Thyroid gland (tissue), 4 donors: ENCODE data around the gene CDH23.

ENCODE experiments used
- POLR2A ChIP-seq, 2 donors: fragments of 450-650 bp; IDR thresholded peaks; one replicate each; pipeline ENCODE4 v1.6.1; 2017; ENCODE audit warnings: antibody characterized with exemption in 2 of 2, mild to moderate bottlenecking in 2 of 2, moderate library complexity in 1 of 2
- TF ChIP-seq, protein P1 (sequence below), 6 experiments: fragments of 200-600 bp in 3 of 6; fragments of 450-650 bp in 3 of 6; sonication (generic) in 3 of 6; IDR thresholded peaks; one replicate each; pipeline ENCODE4 v1.5.1; 2016 to 2019; ENCODE audit warnings: antibody characterized with exemption in 6 of 6, mild to moderate bottlenecking in 2 of 6, inconsistent platforms in 1 of 6, moderate library complexity in 1 of 6

DNA sequence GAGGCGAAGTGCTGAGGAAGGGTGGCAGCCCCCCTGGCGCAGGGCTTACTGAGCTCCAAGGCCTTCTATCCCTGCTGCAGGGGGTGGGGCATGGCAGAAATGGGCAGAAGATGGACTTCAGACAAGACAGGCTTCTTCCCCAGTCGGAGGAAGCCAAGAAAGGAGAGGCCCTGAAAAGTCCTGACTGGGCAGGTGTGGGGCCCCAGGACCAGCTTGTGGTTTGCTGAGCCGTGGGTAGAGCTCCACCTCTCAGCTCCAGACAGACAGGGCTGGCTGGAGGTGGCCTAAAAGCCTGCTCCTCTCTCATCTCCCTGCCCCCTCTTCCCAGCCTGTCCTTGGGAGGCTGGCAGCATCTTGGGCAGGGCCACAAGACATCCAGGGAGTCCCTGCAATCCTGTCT is 255.2 kb downstream of the CDH23 start:
- TF ChIP-seq, protein P1, sequence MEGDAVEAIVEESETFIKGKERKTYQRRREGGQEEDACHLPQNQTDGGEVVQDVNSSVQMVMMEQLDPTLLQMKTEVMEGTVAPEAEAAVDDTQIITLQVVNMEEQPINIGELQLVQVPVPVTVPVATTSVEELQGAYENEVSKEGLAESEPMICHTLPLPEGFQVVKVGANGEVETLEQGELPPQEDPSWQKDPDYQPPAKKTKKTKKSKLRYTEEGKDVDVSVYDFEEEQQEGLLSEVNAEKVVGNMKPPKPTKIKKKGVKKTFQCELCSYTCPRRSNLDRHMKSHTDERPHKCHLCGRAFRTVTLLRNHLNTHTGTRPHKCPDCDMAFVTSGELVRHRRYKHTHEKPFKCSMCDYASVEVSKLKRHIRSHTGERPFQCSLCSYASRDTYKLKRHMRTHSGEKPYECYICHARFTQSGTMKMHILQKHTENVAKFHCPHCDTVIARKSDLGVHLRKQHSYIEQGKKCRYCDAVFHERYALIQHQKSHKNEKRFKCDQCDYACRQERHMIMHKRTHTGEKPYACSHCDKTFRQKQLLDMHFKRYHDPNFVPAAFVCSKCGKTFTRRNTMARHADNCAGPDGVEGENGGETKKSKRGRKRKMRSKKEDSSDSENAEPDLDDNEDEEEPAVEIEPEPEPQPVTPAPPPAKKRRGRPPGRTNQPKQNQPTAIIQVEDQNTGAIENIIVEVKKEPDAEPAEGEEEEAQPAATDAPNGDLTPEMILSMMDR (IDR thresholded peaks at IDR 0.05), result no peak
- TF ChIP-seq POLR2A (IDR thresholded peaks at IDR 0.05), result no peak
